AG04449 (cell line): ENCODE measurements around the gene RGS9.

Source experiments
- CTCF ChIA-PET: fragments of 350-600 bp; formaldehyde crosslinking; extraction: SDS; loops from one replicate; lab custom pipeline; 2021; ENCODE audit warnings: antibody characterized with exemption; lab: Yijun Ruan, JAX
- POLR2A ChIA-PET: fragments of 400-600, 350-600 bp; formaldehyde crosslinking; extraction: SDS; loops from one replicate; lab custom pipeline; 2020; ENCODE audit warnings: antibody characterized with exemption, inconsistent platforms; lab: Yijun Ruan, JAX
- DNase-seq: peaks from one replicate; pipeline ENCODE4 v3.0.0-alpha.2; 2010; ENCODE audit warnings: low read depth, low spot score
- H3K4me3 ChIP-seq: 2 replicates; pipeline ENCODE4 v1.5.1; 2011; ENCODE audit warnings: low read depth, mild to moderate bottlenecking, control low read depth, low read length
- TF ChIP-seq, protein P1 (sequence below): IDR thresholded peaks from one replicate; pipeline ENCODE4 v1.5.1; 2011; ENCODE audit warnings: mild to moderate bottlenecking, moderate library complexity, low read length, control low read depth, inconsistent platforms; ENCODE audit not compliant: insufficient read depth; ENCODE audit errors: missing control alignments

The RGS9 gene

DNA sequence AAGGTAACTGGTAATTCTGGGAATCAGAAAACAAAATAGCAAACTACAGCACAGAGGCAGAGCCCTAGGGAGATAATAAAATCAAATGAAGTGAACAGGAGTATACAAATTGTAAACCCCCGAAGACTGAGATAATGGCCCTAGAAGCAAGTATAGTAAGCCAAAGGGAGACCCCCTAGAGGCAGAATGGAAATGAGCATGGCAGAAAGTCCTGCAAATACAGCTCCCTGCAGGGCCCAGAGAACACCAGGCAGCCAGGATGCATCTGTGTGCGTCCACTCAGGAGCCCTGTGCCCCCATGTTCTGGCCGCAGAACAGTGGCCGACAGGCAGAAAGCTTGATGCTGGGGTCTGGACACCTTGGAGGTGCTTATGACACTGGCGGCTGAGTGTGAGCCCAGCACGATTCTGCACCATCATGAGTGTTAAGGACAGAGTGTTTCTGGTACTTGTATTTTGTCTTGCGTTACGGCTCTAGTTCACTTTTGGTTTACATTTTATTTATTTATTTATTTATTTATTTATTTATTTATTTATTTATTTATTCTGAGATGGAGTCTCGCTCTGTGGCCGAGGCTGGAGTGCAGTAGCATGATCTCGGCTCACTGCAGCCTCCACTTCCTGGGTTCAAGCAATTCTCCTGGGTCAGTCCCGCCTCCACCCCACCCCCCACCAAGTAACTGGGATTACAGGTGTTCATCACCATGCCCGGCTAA is 48.7 kb downstream of the RGS9 start:
- CTCF ChIA-PET = interaction anchor here (0.8 to 2.5 kb wide), 5 partner anchors 10 to 129 kb away, joined by 3 to 6 read pairs (median 5); partner anchors contain the start of gene GNA13
- H3K4me3 ChIP-seq = no peak overlapping the region
- TF ChIP-seq, protein P1, sequence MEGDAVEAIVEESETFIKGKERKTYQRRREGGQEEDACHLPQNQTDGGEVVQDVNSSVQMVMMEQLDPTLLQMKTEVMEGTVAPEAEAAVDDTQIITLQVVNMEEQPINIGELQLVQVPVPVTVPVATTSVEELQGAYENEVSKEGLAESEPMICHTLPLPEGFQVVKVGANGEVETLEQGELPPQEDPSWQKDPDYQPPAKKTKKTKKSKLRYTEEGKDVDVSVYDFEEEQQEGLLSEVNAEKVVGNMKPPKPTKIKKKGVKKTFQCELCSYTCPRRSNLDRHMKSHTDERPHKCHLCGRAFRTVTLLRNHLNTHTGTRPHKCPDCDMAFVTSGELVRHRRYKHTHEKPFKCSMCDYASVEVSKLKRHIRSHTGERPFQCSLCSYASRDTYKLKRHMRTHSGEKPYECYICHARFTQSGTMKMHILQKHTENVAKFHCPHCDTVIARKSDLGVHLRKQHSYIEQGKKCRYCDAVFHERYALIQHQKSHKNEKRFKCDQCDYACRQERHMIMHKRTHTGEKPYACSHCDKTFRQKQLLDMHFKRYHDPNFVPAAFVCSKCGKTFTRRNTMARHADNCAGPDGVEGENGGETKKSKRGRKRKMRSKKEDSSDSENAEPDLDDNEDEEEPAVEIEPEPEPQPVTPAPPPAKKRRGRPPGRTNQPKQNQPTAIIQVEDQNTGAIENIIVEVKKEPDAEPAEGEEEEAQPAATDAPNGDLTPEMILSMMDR = no peak
- DNase-seq = no peak
- POLR2A ChIA-PET = interaction anchor here (0.6 kb wide), 1 partner anchor 831 kb away, joined by 3 read pairs; no protein-coding TSS in a partner anchor

DNA sequence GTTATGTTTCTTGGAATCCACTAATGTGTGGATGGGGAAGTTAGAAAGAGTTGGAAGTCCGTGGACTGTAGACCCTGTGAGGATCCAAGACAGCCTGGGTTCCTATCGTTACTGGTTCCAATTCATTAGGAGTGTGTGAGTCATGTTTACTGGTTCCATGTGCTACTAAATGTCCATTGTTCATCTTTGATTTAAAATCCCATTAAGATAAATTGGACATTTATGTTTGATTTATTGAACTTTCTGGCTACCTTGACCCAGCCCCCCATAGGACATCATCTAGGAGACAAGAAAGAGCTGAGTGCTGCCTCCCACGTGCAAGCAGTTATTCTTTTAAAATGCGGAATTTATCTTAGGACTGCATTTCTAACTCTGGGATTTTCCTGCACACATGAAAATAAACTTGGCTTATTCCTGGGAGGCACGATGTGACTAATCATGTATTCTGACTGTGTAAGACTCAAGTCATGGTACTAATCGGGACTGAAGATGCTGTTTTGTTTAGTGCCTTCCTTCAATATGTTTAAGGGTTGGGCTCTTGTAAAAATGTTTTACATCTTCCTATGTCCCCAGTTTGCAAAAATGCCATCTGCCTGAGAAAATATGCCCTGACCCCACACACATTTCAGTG is 53.4 kb downstream of the RGS9 start:
- TF ChIP-seq, protein P1 = no peak
- CTCF ChIA-PET = interaction anchor here (2.0 to 2.1 kb wide), 2 partner anchors 10 to 54 kb away, joined by 6 to 9 read pairs; partner anchors contain the start of gene RGS9
- no peak overlapping the region for H3K4me3 ChIP-seq
- POLR2A ChIA-PET = no interaction called here
- DNase-seq = no peak

DNA sequence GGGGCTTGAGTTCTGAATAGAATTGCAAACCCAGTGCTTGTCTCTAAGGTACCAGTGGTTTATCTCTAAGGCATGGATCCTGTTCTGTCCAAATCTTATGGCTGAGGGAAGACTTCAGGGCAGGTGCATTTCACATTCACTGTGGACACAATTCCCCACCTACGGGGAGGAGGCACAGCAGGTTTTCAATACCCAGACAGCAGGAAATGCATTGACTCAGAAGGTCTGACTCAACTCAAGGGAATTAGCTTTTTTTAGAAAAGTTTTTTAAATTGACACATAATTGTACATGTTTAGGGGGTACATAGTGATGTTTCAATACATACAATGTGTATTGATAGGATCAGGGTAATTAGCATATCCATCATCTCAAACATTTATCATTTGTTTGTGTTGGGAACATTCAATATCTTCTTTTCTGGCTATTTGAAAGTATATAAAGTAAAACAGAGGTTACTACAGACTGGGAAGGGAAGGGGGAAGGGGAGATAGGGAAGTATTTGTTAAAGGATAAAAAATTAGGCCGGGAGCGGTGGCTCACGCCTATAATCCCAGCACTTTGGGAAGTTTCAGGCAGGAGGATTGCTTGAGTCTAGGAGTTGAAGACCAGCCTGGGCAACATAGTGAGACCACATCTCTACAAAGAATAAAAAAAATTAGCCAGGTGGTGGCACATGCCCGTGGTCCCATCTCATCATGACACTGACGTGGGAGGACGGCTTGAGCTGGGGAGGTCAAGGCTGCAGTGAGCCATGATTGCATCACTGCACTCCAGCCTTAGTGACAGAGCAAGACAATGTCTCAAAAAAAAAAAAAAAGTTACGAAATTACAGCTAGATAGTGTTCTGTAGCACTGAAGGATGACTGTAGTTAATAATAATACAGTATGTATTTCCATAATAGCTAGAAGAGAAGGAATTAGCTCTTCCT is 54.9 kb downstream of the RGS9 start:
- POLR2A ChIA-PET = interaction anchor here (0.7 kb wide), 2 partner anchors 16 to 187 kb away, joined by 3 read pairs; no protein-coding TSS in a partner anchor
- CTCF ChIA-PET = interaction anchor here (0.6 to 2.1 kb wide), 6 partner anchors 12 to 265 kb away, joined by 3 to 9 read pairs (median 4); partner anchors contain the start of gene RGS9
- no peak for DNase-seq
- no peak overlapping the region for H3K4me3 ChIP-seq
- TF ChIP-seq, protein P1 = no peak

DNA sequence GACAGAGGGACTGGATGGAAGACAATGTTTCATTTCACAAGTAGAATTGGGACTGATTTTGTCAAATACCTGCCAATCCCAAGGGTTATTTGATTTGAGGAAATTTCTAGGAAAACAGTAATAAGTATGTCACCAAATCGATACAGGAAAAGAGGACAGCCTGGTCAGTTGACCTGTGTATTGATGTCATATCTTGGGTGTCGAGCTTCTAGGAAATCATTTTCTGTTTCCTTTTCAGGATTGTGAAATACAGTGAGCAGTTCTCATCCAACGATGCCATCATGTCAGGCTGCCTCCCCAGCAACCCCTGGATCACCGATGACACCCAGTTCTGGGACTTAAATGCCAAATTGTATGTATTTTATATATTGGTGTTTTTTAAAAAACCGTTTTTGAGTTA is 56.1 kb downstream of the RGS9 start:
- TF ChIP-seq, protein P1 = no peak
- DNase-seq = no peak
- ChIA-PET CTCF (interaction anchor here (0.6 to 1.2 kb wide), 3 partner anchors 14 to 266 kb away, joined by 3 to 4 read pairs (median 4); no protein-coding TSS in a partner anchor), POLR2A (no interaction called here)
- no peak overlapping the region for H3K4me3 ChIP-seq

DNA sequence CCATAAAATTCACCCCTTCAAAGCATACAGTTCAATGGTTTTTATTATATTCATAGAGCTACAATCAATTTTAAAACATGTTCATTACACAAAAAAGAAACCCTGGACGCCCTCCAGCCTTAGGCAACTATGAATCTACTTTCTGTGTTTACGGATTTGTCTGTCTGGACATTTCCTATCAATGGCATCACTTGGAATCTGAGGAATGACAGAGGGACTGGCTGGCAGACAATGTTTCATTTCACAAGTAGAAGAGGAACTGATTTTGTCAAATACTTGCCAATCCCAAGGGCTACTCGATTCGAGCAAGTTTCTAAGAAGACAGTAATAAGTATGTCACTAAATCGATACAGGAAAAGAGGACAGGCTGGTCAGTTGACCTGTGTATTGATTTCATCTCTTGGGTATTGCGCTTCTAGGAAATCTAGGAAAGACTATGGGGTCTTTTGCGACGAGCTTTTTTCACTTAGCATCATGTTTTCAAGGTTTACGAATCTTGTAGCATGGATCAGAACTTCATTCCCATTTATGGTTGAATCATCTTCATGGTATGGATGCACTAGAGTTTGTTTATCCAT is 56.6 kb downstream of the RGS9 start:
- ChIA-PET POLR2A (no interaction called here), CTCF (interaction anchor here (0.6 to 1.1 kb wide), 4 partner anchors 14 to 274 kb away, joined by 3 to 4 read pairs (median 3); partner anchors contain the start of gene LRRC37A3)
- no peak overlapping the region for H3K4me3 ChIP-seq
- TF ChIP-seq, protein P1 = no peak
- DNase-seq = no peak
